ENCODE data around the gene METTL26.

The METTL26 gene

GRCh38 chr16:636206-637080, at the start of gene METTL26:
TSS of gene METTL26 (minus strand) at chr16:636305. CDS start at chr16:636290, 15 bp downstream.
- DNase-seq (ENCODE audit: insufficient read length, low spot score) (peak; percentile 95), FAIRE-seq (no peak)
- peak; percentile 88 for TF ChIP-seq POLR2A (IDR thresholded peaks at IDR 0.05; ENCODE audit: low read depth, low read length)

GRCh38 chr16:684961-685696, 49.0 kb upstream of the METTL26 start:
- DNase-seq (ENCODE audit: insufficient read length, low spot score) (no peak), FAIRE-seq (no peak)
- no peak for TF ChIP-seq POLR2A (IDR thresholded peaks at IDR 0.05; ENCODE audit: low read depth, low read length)

GRCh38 chr16:684071-684794, 48.1 kb upstream of the METTL26 start, which contains the start of gene JMJD8:
TSS of gene JMJD8 (minus strand) at chr16:684334. CDS start at chr16:684319, 15 bp downstream.
- TF ChIP-seq POLR2A (IDR thresholded peaks at IDR 0.05; ENCODE audit: low read depth, low read length) = peak; percentile 62
- DNase-seq (ENCODE audit: insufficient read length, low spot score) (no peak), FAIRE-seq (no peak)

- no peak for TF ChIP-seq POLR2A (IDR thresholded peaks at IDR 0.05; ENCODE audit: low read depth, low read length)
- no peak for DNase-seq (ENCODE audit: insufficient read length, low spot score)
- FAIRE-seq = no peak
These were observed 47.4 kb upstream of the METTL26 start for GRCh38 chr16:683396-684070.

GRCh38 chr16:682493-683395, 46.6 kb upstream of the METTL26 start:
- no peak for FAIRE-seq
- TF ChIP-seq POLR2A (IDR thresholded peaks at IDR 0.05; ENCODE audit: low read depth, low read length) = no peak
- DNase-seq (ENCODE audit: insufficient read length, low spot score) = no peak

- FAIRE-seq = no peak
- DNase-seq (ENCODE audit: insufficient read length, low spot score) = no peak
- no peak for TF ChIP-seq POLR2A (IDR thresholded peaks at IDR 0.05; ENCODE audit: low read depth, low read length)
These were observed 45.8 kb upstream of the METTL26 start for GRCh38 chr16:681746-682427.

GRCh38 chr16:680967-681745, 45.1 kb upstream of the METTL26 start:
- FAIRE-seq = no peak
- TF ChIP-seq POLR2A (IDR thresholded peaks at IDR 0.05; ENCODE audit: low read depth, low read length) = 0 out of 2 replicates have a peak, but pooled peaks have one; percentile 3
- DNase-seq (ENCODE audit: insufficient read length, low spot score) = no peak

- no peak for FAIRE-seq
- TF ChIP-seq POLR2A (IDR thresholded peaks at IDR 0.05; ENCODE audit: low read depth, low read length) = no peak
- DNase-seq (ENCODE audit: insufficient read length, low spot score) = no peak
These were observed 44.5 kb upstream of the METTL26 start for GRCh38 chr16:680625-680945.

- no peak for FAIRE-seq
- peak; percentile 83 for TF ChIP-seq POLR2A (IDR thresholded peaks at IDR 0.05; ENCODE audit: low read depth, low read length)
- DNase-seq (ENCODE audit: insufficient read length, low spot score) = peak; percentile 83
These were observed 43.9 kb upstream of the METTL26 start, which contains the start of gene STUB1 for GRCh38 chr16:679814-680624. TSS of gene STUB1 (plus strand) at chr16:680410. CDS start at chr16:680526, 116 bp downstream.
